H1 (cell line): Measurements from ENCODE around the gene FRMD6. TPM values are rescaled to one million over a fixed set of nuclear protein-coding genes. Genes with fewer than 3 reads are reported as not detected.

Source experiments
- CTCF ChIA-PET: fragments of 300-600 bp; sonication (Branson Sonifier 250); formaldehyde crosslinking; loops from one replicate; lab custom pipeline; 2021; ENCODE audit not compliant: partially characterized antibody; lab: Charles Lee
- POLR2A ChIA-PET: fragments of 300-600 bp; sonication (Branson Sonifier 250); formaldehyde crosslinking; loops from one replicate; lab custom pipeline; 2021; ENCODE audit warnings: inconsistent platforms; ENCODE audit not compliant: partially characterized antibody; lab: Charles Lee
- DNase-seq, 2 experiments: peaks; one replicate each; pipeline versions ENCODE4 v3.0.0 to v3.0.0-alpha.2; 2010 to 2022; ENCODE audit warnings: low spot score in 2 of 2, low read depth in 1 of 2, mixed read lengths in 1 of 2
- FAIRE-seq: peaks from 2 replicates; lab custom pipeline; 2011; peaks lifted over from hg19 to GRCh38; lab: Jason Lieb, UNC
- H2AFZ ChIP-seq: 2 replicates; pipeline ENCODE4 v1.8.1; 2012; ENCODE audit warnings: low read length, inconsistent platforms
- H2AK5ac ChIP-seq: 2 replicates; pipeline ENCODE4 v1.6.1; 2013; ENCODE audit warnings: low read depth, low read length
- H2BK120ac ChIP-seq: replicated peaks from 2 replicates; pipeline ENCODE3; 2013; ENCODE audit warnings: low read depth, low read length, inconsistent platforms
- H2BK12ac ChIP-seq: 2 replicates; pipeline ENCODE4 v1.6.1; 2013; ENCODE audit warnings: low read depth, low read length
- H2BK15ac ChIP-seq: 2 replicates; pipeline ENCODE4 v1.6.1; 2013; ENCODE audit warnings: low read length
- H2BK20ac ChIP-seq: 2 replicates; pipeline ENCODE4 v1.6.1; 2013; ENCODE audit warnings: low read length
- H2BK5ac ChIP-seq: 2 replicates; pipeline ENCODE4 v1.6.1; 2013; ENCODE audit warnings: low read depth, low read length
- H3K14ac ChIP-seq: 2 replicates; pipeline ENCODE4 v1.6.1; 2013; ENCODE audit warnings: inconsistent platforms; ENCODE audit not compliant: insufficient read length
- H3K18ac ChIP-seq: 2 replicates; pipeline ENCODE4 v1.6.1; 2013; ENCODE audit warnings: low read length; ENCODE audit errors: extremely low read depth
- H3K23ac ChIP-seq: 2 replicates; pipeline ENCODE4 v1.6.1; 2013; ENCODE audit warnings: inconsistent platforms; ENCODE audit not compliant: insufficient read length
- H3K23me2 ChIP-seq: 2 replicates; pipeline ENCODE4 v1.6.1; 2013; ENCODE audit warnings: low read depth, low read length
- H3K27ac ChIP-seq: 2 replicates; pipeline ENCODE4 v1.6.1; 2011; ENCODE audit warnings: low read depth, low read length, inconsistent platforms
- H3K27me3 ChIP-seq, 4 experiments: replicated peaks in 1 of 4; 1 replicate in 1 of 4; 2 replicates in 3 of 4; pipeline versions ENCODE4 v1.6.1 to v1.8.1; 2011 to 2013; ENCODE audit warnings: low read length in 3 of 4, mild to moderate bottlenecking in 3 of 4, inconsistent platforms in 2 of 4, mixed read lengths in 2 of 4, moderate library complexity in 1 of 4; ENCODE audit not compliant: control insufficient read depth in 3 of 4, insufficient read depth in 3 of 4; ENCODE audit errors: extremely low read depth in 1 of 4
- H3K36me3 ChIP-seq, 4 experiments: 2 replicates each; pipeline versions ENCODE4 v1.6.1 to v1.8.1; 2011 to 2013; ENCODE audit warnings: mild to moderate bottlenecking in 4 of 4, low read length in 3 of 4, moderate library complexity in 2 of 4, control low read depth in 1 of 4, inconsistent platforms in 1 of 4; ENCODE audit not compliant: insufficient read depth in 4 of 4, control insufficient read depth in 2 of 4
- H3K4ac ChIP-seq: replicated peaks from 2 replicates; pipeline ENCODE3; 2013; ENCODE audit warnings: low read length, low read depth, mixed read lengths, inconsistent platforms; ENCODE audit not compliant: insufficient read length
- H3K4me1 ChIP-seq, 4 experiments: replicated peaks in 1 of 4; 1 replicate in 1 of 4; 2 replicates in 3 of 4; pipeline versions ENCODE4 v1.6.1 to v1.8.1; 2011 to 2013; ENCODE audit warnings: low read length in 3 of 4, inconsistent platforms in 2 of 4, mixed read lengths in 1 of 4; ENCODE audit not compliant: insufficient read depth in 4 of 4, control insufficient read depth in 3 of 4
- H3K4me2 ChIP-seq, 2 experiments: 2 replicates each; pipeline versions ENCODE4 v1.6.1 to v1.8.1; 2011 to 2013; ENCODE audit warnings: low read depth in 2 of 2, low read length in 2 of 2, control low read depth in 1 of 2, inconsistent platforms in 1 of 2, mild to moderate bottlenecking in 1 of 2; ENCODE audit not compliant: insufficient read depth in 1 of 2
- H3K4me3 ChIP-seq, 4 experiments: fragments of 200-600, 300-600 bp in 1 of 4; sonication (generic), shearing (Covaris generic), sonication (Bioruptor Twin) in 1 of 4; 2 replicates each; pipeline versions ENCODE4 v1.5.1 to v1.8.1; 2011 to 2016; ENCODE audit warnings: low read length in 4 of 4, low read depth in 3 of 4, control low read depth in 2 of 4, inconsistent platforms in 2 of 4, mild to moderate bottlenecking in 2 of 4, mixed read lengths in 1 of 4, moderate library complexity in 1 of 4; ENCODE audit not compliant: insufficient read depth in 2 of 4; ENCODE audit errors: extremely low read depth in 1 of 4
- H3K56ac ChIP-seq: replicated peaks from 2 replicates; pipeline ENCODE3; 2013; ENCODE audit warnings: low read depth, mild to moderate bottlenecking, mixed read lengths, low read length, inconsistent platforms; ENCODE audit not compliant: insufficient read length
- H3K79me1 ChIP-seq: 2 replicates; pipeline ENCODE4 v1.6.1; 2013; ENCODE audit warnings: low read depth, low read length, control low read depth
- H3K79me2 ChIP-seq, 2 experiments: 2 replicates each; pipeline versions ENCODE4 v1.6.1 to v1.8.1; 2012 to 2013; ENCODE audit warnings: low read length in 2 of 2, mild to moderate bottlenecking in 2 of 2, inconsistent platforms in 1 of 2; ENCODE audit not compliant: insufficient read depth in 2 of 2, control insufficient read depth in 1 of 2
- H3K9ac ChIP-seq, 4 experiments: replicated peaks in 1 of 4; 1 replicate in 1 of 4; 2 replicates in 3 of 4; pipeline versions ENCODE4 v1.6.1 to v1.8.1; 2011 to 2013; ENCODE audit warnings: low read depth in 3 of 4, low read length in 3 of 4, control low read depth in 2 of 4, mild to moderate bottlenecking in 2 of 4, moderate library complexity in 2 of 4, inconsistent platforms in 1 of 4; ENCODE audit errors: extremely low read depth in 1 of 4
- H3K9me3 ChIP-seq, 2 experiments: 2 replicates each; pipeline versions ENCODE4 v1.6.1 to v1.8.1; 2012 to 2013; ENCODE audit warnings: mild to moderate bottlenecking in 2 of 2, moderate library complexity in 2 of 2, control low read depth in 1 of 2, inconsistent platforms in 1 of 2, low read depth in 1 of 2, low read length in 1 of 2, mixed read lengths in 1 of 2; ENCODE audit not compliant: insufficient read depth in 2 of 2
- H4K20me1 ChIP-seq, 2 experiments: replicated peaks in 1 of 2; 2 replicates each; pipeline versions ENCODE3 to v1.8.1; 2011 to 2013; ENCODE audit warnings: inconsistent platforms in 2 of 2, low read length in 2 of 2, mild to moderate bottlenecking in 1 of 2; ENCODE audit not compliant: insufficient read depth in 2 of 2, control insufficient read depth in 1 of 2
- H4K5ac ChIP-seq: 2 replicates; pipeline ENCODE4 v1.6.1; 2013; ENCODE audit warnings: low read length, low read depth, mixed read lengths, inconsistent platforms; ENCODE audit not compliant: insufficient read length
- H4K8ac ChIP-seq: 2 replicates; pipeline ENCODE4 v1.8.0; 2013; ENCODE audit warnings: mild to moderate bottlenecking, moderate library complexity, low read length, inconsistent platforms; ENCODE audit not compliant: insufficient read depth; ENCODE audit errors: extremely low read depth
- H4K91ac ChIP-seq: replicated peaks from 2 replicates; pipeline ENCODE3; 2013; ENCODE audit warnings: low read length, mixed read lengths, inconsistent platforms; ENCODE audit not compliant: insufficient read length
- MAFK ChIP-seq: IDR thresholded peaks from 2 replicates; pipeline ENCODE4 v1.6.1; 2012; ENCODE audit warnings: low read depth, mild to moderate bottlenecking, improper control_type of control experiment, low read length
- NANOG ChIP-seq: IDR thresholded peaks from 2 replicates; pipeline ENCODE4 v1.6.1; 2011; ENCODE audit warnings: low read length, low read depth, mild to moderate bottlenecking, inconsistent platforms; ENCODE audit not compliant: insufficient read depth, poor library complexity, severe bottlenecking
- SP2 ChIP-seq: IDR thresholded peaks from 2 replicates; pipeline ENCODE4 v1.6.1; 2012; ENCODE audit warnings: mild to moderate bottlenecking, low read length, inconsistent platforms
- WGBS, 2 experiments: shearing (Covaris generic) in 1 of 2; methylation state at CpG; one replicate each; pipeline versions ENCODE4 v1.1.6 to v1.1.7; 2013 to 2015; ENCODE audit warnings: low lambda C conversion rate in 2 of 2, mixed read lengths in 2 of 2, inconsistent platforms in 1 of 2, low coverage in 1 of 2, missing lambda C conversion rate in 1 of 2; ENCODE audit not compliant: insufficient replicate concordance in 2 of 2, insufficient coverage in 1 of 2, insufficient read length in 1 of 2; ENCODE audit errors: extremely low coverage in 1 of 2, missing lambda C conversion rate in 1 of 2; 5-methylcytosine and 5-hydroxymethylcytosine counted together
- polyA plus RNA-seq, 7 experiments: library from polyadenylated mRNA; depleted of rRNA in 3 of 7; stranded (reverse) in 5 of 7; unstranded in 2 of 7; fragments of >200 nt in 5 of 7; fragments of 200-250 nt in 2 of 7; gene quantifications; 1 replicate in 5 of 7; 2 replicates in 1 of 7; 4 replicates in 1 of 7; pipeline versions ENCODE4 v1.2.1 to v1.2.3, GENCODE V29; 2011 to 2013; ENCODE audit warnings: missing spikeins in 2 of 7, mixed read lengths in 2 of 7
- total RNA-seq: library from RNA; stranded (reverse); fragmentation: NEBNext Ultra II Directional; extraction: Animal tissue kit (Norgen Biotek cat#: 25700); gene quantifications from 2 replicates; pipeline ENCODE4 v1.2.1, GENCODE V29; 2021

FRMD6 gene
- total and polyA plus RNA-seq, 2 of the 8 experiments (the other 6 are each of a cell fraction or from before 2014, with no cell fraction given), result 5.4 to 23.7 TPM

DNA sequence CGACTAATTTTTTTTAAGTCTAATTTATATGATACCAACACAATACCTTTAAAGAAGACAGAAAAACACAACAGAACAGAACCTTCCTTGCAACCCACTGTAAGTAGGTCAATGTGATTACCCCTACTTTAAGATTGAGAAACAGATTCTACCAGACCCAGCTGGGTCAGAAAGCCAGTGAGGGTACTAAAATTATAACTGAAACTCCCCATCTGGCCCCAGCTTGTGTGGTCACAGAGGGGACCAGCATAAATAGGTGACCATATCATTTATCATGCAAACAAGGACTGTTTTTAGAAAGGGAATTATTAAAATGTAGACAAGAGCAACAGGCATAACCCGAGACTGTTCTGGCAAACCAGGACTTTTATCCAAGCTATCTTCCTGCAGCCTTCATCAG is 30.1 kb upstream of the FRMD6 start:
- H4K20me1 ChIP-seq, result no peaks in the 10 kb centered on the region
- no peak overlapping the region for H2BK20ac ChIP-seq
- H2BK12ac ChIP-seq, result no peak overlapping the region
- H3K9ac ChIP-seq, result no peak overlapping the region
- H3K56ac ChIP-seq, result no peak overlapping the region
- CTCF ChIA-PET, result interaction anchor here (0.5 to 0.8 kb wide), 2 partner anchors 14 to 39 kb away, joined by 3 read pairs; no protein-coding TSS in a partner anchor
- POLR2A ChIA-PET, result no interaction called here
- no peaks in the 10 kb centered on the region for H3K9me3 ChIP-seq
- DNase-seq, result no peak
- H3K23me2 ChIP-seq, result no peaks in the 10 kb centered on the region; the same call in 1 of the 2 replicates
- no peak overlapping the region for H2BK120ac ChIP-seq
- H4K91ac ChIP-seq, result no peak overlapping the region
- no peak overlapping the region for H4K5ac ChIP-seq
- no peaks in the 10 kb centered on the region for H3K36me3 ChIP-seq
- no peak for FAIRE-seq
- H2BK5ac ChIP-seq, result no peak overlapping the region
- no peak overlapping the region for H3K14ac ChIP-seq
- H3K18ac ChIP-seq, result no peak overlapping the region
- H2AK5ac ChIP-seq, result no peak overlapping the region
- no peak overlapping the region for H3K4ac ChIP-seq
- WGBS, 2 experiments, result 93% methylated on average over 2 of the region's 2 CpGs; no CpG with 5 or more reads in 1 of the 2 experiments
- no peak overlapping the region for H3K4me3 ChIP-seq
- no peaks in the 10 kb centered on the region for H3K79me1 ChIP-seq
- H3K4me2 ChIP-seq, result no peak overlapping the region
- no peak overlapping the region for H3K27ac ChIP-seq
- H2AFZ ChIP-seq, result no peak overlapping the region
- H3K79me2 ChIP-seq, result no peaks in the 10 kb centered on the region
- no peak for TF ChIP-seq MAFK
- no peak for TF ChIP-seq SP2
- no peak for TF ChIP-seq NANOG
- H3K23ac ChIP-seq, result no peak overlapping the region
- no peaks in the 10 kb centered on the region for H3K27me3 ChIP-seq
- H4K8ac ChIP-seq, result no peak overlapping the region
- no peak overlapping the region for H2BK15ac ChIP-seq
- H3K4me1 ChIP-seq, result peaks cover 0 to 4% (median 1%) of the 10 kb centered on the region in 4 experiments; a peak in 1 of 7 replicates
